Heart left ventricle (tissue), 16 donors: ENCODE measurements around the gene ARL2BP. TPM values are rescaled to one million over a fixed set of nuclear protein-coding genes. Genes with fewer than 3 reads are reported as not detected.
"Not testable (repeated sequence)": the region's sequence is repeated elsewhere in the genome, so short reads cannot be mapped to it uniquely, and the experiment has no call there.

ENCODE experiments used
- ATAC-seq, 4 donors: fragments of 200-7000 bp; cut with Tn5 transposase; one replicate each; pipeline ENCODE4 v1.9.1; 2020 to 2022; ENCODE audit warnings: moderate library complexity in 4 of 4, mild to moderate bottlenecking in 3 of 4, moderate number of reproducible peaks in 1 of 4
- DNase-seq, 5 donors: peaks; one replicate each; pipeline ENCODE4 v3.0.0-alpha.2; 2020
- H3K27ac ChIP-seq, 12 donors: fragments of 200-600 bp; sonication (generic) in 4 of 12; one replicate each; pipeline versions ENCODE4 v1.5.0 to v1.8.0; 2016 to 2022; ENCODE audit warnings: mild to moderate bottlenecking in 2 of 12
- H3K27me3 ChIP-seq, 9 donors: fragments of 200-600 bp; sonication (generic) in 2 of 9; one replicate each; pipeline versions ENCODE4 v1.5.1 to v1.8.0; 2016 to 2022; ENCODE audit warnings: mild to moderate bottlenecking in 3 of 9
- H3K36me3 ChIP-seq, 9 donors: fragments of 200-600 bp; sonication (generic) in 2 of 9; one replicate each; pipeline versions ENCODE4 v1.5.0 to v1.8.0; 2018 to 2022; ENCODE audit warnings: mild to moderate bottlenecking in 2 of 9
- H3K4me1 ChIP-seq, 12 donors: fragments of 200-600 bp; sonication (generic) in 4 of 12; one replicate each; pipeline versions ENCODE4 v1.5.0 to v1.8.0; 2016 to 2022; ENCODE audit warnings: mild to moderate bottlenecking in 3 of 12
- H3K4me3 ChIP-seq, 12 donors: fragments of 200-600 bp; sonication (generic) in 4 of 12; one replicate each; pipeline versions ENCODE4 v1.5.0 to v1.8.0; 2017 to 2022; ENCODE audit warnings: mild to moderate bottlenecking in 9 of 12, moderate library complexity in 4 of 12
- H3K9me3 ChIP-seq, 12 donors: fragments of 200-600 bp; sonication (generic) in 4 of 12; one replicate each; pipeline versions ENCODE4 v1.5.0 to v1.8.0; 2016 to 2022; ENCODE audit warnings: mild to moderate bottlenecking in 1 of 12
- CTCF ChIP-seq, 12 donors: fragments of 200-600 bp; sonication (generic) in 4 of 12; IDR thresholded peaks; one replicate each; pipeline versions ENCODE4 v1.5.0 to v1.8.0; 2018 to 2022; ENCODE audit warnings: antibody characterized with exemption in 12 of 12, mild to moderate bottlenecking in 5 of 12
- POLR2A ChIP-seq, 2 donors: fragments of 450-650 bp; IDR thresholded peaks; one replicate each; pipeline ENCODE4 v1.6.1; 2017; ENCODE audit warnings: antibody characterized with exemption in 2 of 2, mild to moderate bottlenecking in 2 of 2, moderate library complexity in 2 of 2
- WGBS, 4 donors: extraction: QIAGEN DNeasy Blood & Tissue Kit in 2 of 4; methylation state at CpG; one replicate each; pipeline versions ENCODE4 v1.1.5 to v1.1.7; 2013 to 2018; 5-methylcytosine and 5-hydroxymethylcytosine counted together
- intact Hi-C, 10 donors: fragments of 100-400 bp; cut with DNase I; formaldehyde crosslinking; loops; one replicate each; pipeline versions ENCODE4 v1.11.1 to v1.14.2; 2022
- polyA plus RNA-seq, 2 donors: library from polyadenylated mRNA; stranded (reverse); fragments of 200-250 nt; gene quantifications; one replicate each; pipeline ENCODE4 v1.2.3, GENCODE V29; 2013
- total RNA-seq, 9 donors: library from RNA; depleted of rRNA in 2 of 9; stranded (reverse); fragments of >200 nt in 2 of 9; fragmentation: NEBNext Ultra II Directional in 3 of 9; extraction: Animal tissue kit (Norgen Biotek cat#: 25700) in 3 of 9; gene quantifications; one replicate each; pipeline versions ENCODE4 v1.1.0 to v1.2.4, GENCODE V29; 2016 to 2023
- donor health status: ischemic (EF 13 %, LVEDD 7.1; RV severe dilation, severe dysfunction).
- donor health status: healthy with polysubstance abuse.
- donor health status: DM: no; HTN: yes; CAD: no.
- donor health status: DM: no; HTN: no; CAD: no.
- donor health status: ischemic (EF 25% LVEDD 6.9; RV normal size, moderate dysfunction).
- donor health status: ischemic (EF 25% LVEDD 5.7; RV mildly dilated, moderate dysfunction).
- donor health status: healthy.
- donor health status: DM: yes; HTN: yes; CAD: no.
- donor health status: ischemic (EF 35%, LVEDD 5.7; RV mildly dilated, moderate dysfunction).
- donor health status: nonischemic (EF 11% LVEDD 7.7; RV severe dilation, severe dysfunction).
- donor health status: DM: yes; HTN: yes; CAD: no.
- donor health status: PGD.
- donor health status: ischemic (EF 29% LVEDD 5.4; RV normal size, mild dysfunction).
- donor health status: nonischemic (EF 23%, LVEDD 6.1; RV moderate dilation, normal function).

The ARL2BP gene
- total and polyA plus RNA-seq, 11 donors = 40.3 to 83.5 (median 52.1) TPM

GRCh38 chr16:57271063-57271345 lies 25.9 kb downstream of the ARL2BP start:
- H3K4me3 ChIP-seq = no peak overlapping the region
- DNase-seq = peak in 1 of 5 donors; percentile 34
- no peaks in the 10 kb centered on the region for H3K9me3 ChIP-seq
- no peak overlapping the region for H3K27ac ChIP-seq
- ATAC-seq = no peak
- H3K36me3 ChIP-seq = no peaks in the 10 kb centered on the region
- peaks cover 0 to 41% (median 19%) of the 10 kb centered on the region in 12 donors for H3K4me1 ChIP-seq
- WGBS, 4 donors = 89 to 93% (median 91%) methylated on average over 3 to 7 of the region's 7 CpGs
- TF ChIP-seq CTCF (IDR thresholded peaks at IDR 0.05) = no peak
- no peak for TF ChIP-seq POLR2A (IDR thresholded peaks at IDR 0.05)
- no peaks in the 10 kb centered on the region for H3K27me3 ChIP-seq
- intact Hi-C loops = no loop called here

GRCh38 chr16:57271867-57272495 lies 26.9 kb downstream of the ARL2BP start:
- Histone ChIP-seq H3K27me3 (no peaks in the 10 kb centered on the region), H3K36me3 (no peaks in the 10 kb centered on the region), H3K4me1 (peaks cover 0 to 41% (median 12%) of the 10 kb centered on the region in 12 donors), H3K27ac (no peak overlapping the region), H3K4me3 (no peak overlapping the region), H3K9me3 (no peaks in the 10 kb centered on the region)
- peak in 1 of 5 donors; percentile 35 for DNase-seq
- intact Hi-C loops = no loop called here
- 85 to 97% (median 90%) methylated on average over 5 of the region's 5 CpGs for WGBS, 4 donors
- TF ChIP-seq POLR2A (IDR thresholded peaks at IDR 0.05) (no peak), CTCF (IDR thresholded peaks at IDR 0.05) (no peak)
- no peak for ATAC-seq

GRCh38 chr16:57273359-57273758 lies 28.3 kb downstream of the ARL2BP start:
- H3K4me3 ChIP-seq = no peak overlapping the region
- H3K27me3 ChIP-seq = no peaks in the 10 kb centered on the region
- no peaks in the 10 kb centered on the region for H3K36me3 ChIP-seq
- DNase-seq (peak in 1 of 5 donors; percentile 29), ATAC-seq (no peak)
- TF ChIP-seq CTCF (IDR thresholded peaks at IDR 0.05) (no peak), POLR2A (IDR thresholded peaks at IDR 0.05) (no peak)
- H3K4me1 ChIP-seq = peaks cover 0 to 40% (median 8%) of the 10 kb centered on the region in 12 donors
- H3K27ac ChIP-seq = no peak overlapping the region
- intact Hi-C loops = no loop called here
- H3K9me3 ChIP-seq = no peaks in the 10 kb centered on the region
- 74 to 100% (median 81%) methylated on average over 1 of the region's 1 CpG for WGBS, 4 donors

- DNase-seq (no peak), ATAC-seq (no peak)
- no peak overlapping the region for H3K27ac ChIP-seq
- H3K27me3 ChIP-seq = no peaks in the 10 kb centered on the region
- H3K9me3 ChIP-seq = no peaks in the 10 kb centered on the region
- H3K4me1 ChIP-seq = peaks cover 0 to 35% (median 4%) of the 10 kb centered on the region in 12 donors
- TF ChIP-seq CTCF (IDR thresholded peaks at IDR 0.05) = no peak
- WGBS, 4 donors = 87 to 95% (median 94%) methylated on average over 5 of the region's 5 CpGs
- intact Hi-C loops = no loop called here
- no peaks in the 10 kb centered on the region for H3K36me3 ChIP-seq
- no peak overlapping the region for H3K4me3 ChIP-seq
Observed at GRCh38 chr16:57273826-57274225, 28.8 kb downstream of the ARL2BP start.

- peak in 1 of 5 donors; percentile 29 for DNase-seq
- H3K27me3 ChIP-seq, H3K36me3 ChIP-seq, intact Hi-C loops, H3K4me3 ChIP-seq, H3K9me3 ChIP-seq, ATAC-seq: not testable (repeated sequence)
- 74 to 82% (median 78%) methylated on average over 5 of the region's 5 CpGs for WGBS, 4 donors
- Histone ChIP-seq H3K4me1 (peaks cover 0 to 29% (median 0%) of the 10 kb centered on the region in 12 donors), H3K27ac (peak overlapping the region in 3 of 12 donors; percentile 23 to 30 (median 28))
Observed at GRCh38 chr16:57275946-57276345, 30.9 kb downstream of the ARL2BP start.
